DOHH2 (cell line): ENCODE measurements around the gene G6PC3.

Experiments used
- CTCF ChIP-seq: fragments of 200-600 bp; sonication (generic); IDR thresholded peaks from one replicate; pipeline ENCODE4 v1.5.1; 2014; ENCODE audit warnings: antibody characterized with exemption, mild to moderate bottlenecking, low read depth, low read length; ENCODE audit not compliant: poor library complexity, severe bottlenecking
- EZH2phosphoT487 ChIP-seq: fragments of 200-600 bp; sonication (generic); IDR thresholded peaks from 2 replicates; pipeline ENCODE4 v1.6.1; 2017; ENCODE audit warnings: borderline replicate concordance, mild to moderate bottlenecking, antibody characterized with exemption, low read length, moderate library complexity, mixed read lengths

GRCh38 chr17:44045486-44045885 is 25.0 kb upstream of the G6PC3 start:
- no peak for TF ChIP-seq CTCF
- no peak for TF ChIP-seq EZH2phosphoT487
